DMS153 (cell line): ENCODE data around the gene FUS.
"Not testable (repeated sequence)": the region's sequence is repeated elsewhere in the genome, so short reads cannot be mapped to it uniquely, and the experiment has no call there.

Source experiments
- DNase-seq: peaks from one replicate; lab custom pipeline; 2025; lab: John Stamatoyannopoulos, UW

Gene FUS

DNA sequence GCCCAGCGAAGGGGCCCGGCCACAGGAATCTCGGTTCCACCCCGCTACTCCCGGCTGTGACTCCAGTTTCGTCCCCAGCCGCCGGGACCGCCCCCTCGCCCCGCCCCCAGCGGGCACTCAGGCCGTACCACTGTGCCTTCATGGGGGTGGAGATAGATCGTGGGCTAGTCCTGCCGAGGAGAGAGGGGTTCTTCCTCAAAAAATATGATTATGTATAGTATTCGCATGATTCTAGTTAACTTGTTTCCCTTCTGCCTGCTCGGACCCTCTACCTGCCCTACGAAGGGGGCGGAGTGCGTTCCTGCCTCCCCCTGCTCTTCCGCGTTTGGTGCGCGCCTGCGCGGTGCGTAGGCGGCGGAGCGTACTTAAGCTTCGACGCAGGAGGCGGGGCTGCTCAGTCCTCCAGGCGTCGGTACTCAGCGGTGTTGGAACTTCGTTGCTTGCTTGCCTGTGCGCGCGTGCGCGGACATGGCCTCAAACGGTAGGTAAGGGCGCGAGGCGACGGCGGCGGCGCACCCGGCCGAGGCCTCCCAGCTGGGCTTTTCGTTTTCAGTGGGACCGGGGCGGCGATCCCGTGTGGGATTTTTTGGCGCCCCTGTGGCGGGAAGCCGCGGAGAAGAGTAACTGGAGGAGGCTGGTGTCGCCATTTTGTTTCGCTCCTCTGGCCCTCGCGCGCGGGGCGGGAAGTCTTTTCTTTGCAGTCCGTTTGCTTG is at the start of gene FUS:
FUS (plus strand) TSS at position 393 of the 713 bp plus-strand sequence; CDS start at position 469, 76 bp downstream.
- DNase-seq, result peak; percentile 58

GRCh38 chr16:31130336-31130891 is 49.5 kb upstream of the FUS start:
- no peak for DNase-seq

DNA sequence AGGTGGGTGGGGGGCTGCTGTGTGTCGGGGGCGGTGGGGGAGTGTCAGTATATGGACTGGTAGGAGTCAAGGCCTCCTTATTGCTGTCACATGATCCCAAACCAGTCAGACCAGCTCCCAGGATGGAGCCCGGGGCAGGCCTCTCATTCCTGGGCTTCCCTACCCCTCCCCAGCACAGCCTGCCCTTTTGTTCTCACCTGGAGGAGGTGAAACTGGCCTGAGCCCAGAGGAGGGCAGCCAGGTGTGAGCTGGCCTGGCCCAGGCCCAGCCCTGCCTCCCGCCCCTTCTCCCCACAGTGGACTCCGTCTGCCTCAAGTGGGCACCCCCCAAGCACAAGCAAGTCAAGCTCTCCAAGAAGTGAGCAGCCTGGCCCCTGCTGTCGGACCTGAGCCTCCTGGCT is 49.0 kb upstream of the FUS start:
- DNase-seq, result peak; percentile 24

DNA sequence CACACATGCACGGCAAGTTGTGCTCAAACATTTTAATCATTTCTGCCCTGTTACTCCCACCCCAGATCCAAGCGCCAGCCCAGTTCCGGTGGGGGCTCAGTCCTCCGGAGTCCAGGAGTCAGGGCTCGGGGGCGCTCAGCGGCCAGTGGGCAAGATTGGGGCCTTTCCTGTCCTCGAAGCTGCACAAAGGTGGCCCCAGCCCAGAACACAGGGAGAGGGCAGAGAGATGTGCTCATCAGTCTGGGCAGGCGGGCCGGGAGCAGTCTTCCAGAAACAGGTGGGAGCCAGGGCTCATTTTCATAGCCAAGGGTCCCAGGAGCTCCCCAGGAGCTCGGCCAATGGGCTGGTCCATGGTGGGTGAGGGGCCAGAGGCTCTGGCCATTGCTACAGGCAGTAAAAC is 48.5 kb upstream of the FUS start:
- DNase-seq, result no peak

DNA sequence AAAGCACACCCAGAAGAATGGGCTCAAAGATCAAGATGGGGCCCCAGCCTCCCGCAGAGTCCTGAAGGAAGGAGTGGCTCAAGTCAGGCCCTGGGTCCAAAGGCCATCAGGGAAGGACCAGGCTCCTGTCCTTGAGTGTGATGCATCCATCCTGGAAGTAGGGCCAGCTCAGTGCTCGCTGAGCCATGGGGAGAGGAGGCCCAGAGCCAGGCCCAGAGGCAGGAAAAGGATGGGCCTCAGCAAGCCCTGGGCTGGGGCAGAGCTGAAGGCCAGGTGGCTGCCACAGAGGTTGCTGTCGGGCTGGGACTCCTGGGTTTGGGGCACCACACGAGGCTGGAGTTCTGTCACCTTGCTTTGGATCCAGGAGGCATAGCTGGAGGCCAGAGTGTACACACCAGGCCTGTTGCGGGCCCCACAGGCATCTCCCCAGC is 48.1 kb upstream of the FUS start:
- no peak for DNase-seq

DNA sequence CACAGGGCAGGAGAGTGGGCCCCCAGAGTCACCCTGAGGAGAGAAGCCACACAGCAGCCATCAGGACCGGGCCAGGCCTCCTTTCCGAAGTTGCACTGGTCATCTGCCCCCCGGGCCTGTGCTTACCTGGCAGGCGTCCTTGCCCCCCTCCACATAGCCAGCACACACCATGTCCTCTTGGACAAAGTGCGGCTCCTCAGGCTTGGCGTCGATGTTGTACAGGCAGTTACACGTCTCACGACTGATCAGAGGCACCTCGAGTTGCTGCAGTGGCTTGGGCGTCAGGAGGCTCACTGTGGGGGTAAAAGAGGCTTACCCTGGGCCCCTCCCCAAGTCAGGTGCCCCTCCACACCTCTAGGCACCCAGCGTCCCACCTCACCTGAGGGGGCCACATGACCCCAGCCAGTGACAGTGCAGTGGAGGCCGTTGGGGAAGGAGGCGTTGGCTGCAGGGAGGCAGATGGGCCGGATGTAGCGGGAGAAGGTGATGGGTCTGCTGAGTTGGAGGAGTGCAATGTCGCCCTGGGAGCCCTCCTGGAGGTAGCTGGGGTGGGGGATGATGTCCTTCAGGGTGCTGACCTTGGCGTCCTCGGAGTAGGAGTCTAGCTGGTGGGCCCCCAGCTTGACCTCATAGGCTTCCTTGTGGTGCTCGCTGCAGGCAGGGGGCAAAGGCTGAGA is 47.5 kb upstream of the FUS start:
- no peak for DNase-seq

DNA sequence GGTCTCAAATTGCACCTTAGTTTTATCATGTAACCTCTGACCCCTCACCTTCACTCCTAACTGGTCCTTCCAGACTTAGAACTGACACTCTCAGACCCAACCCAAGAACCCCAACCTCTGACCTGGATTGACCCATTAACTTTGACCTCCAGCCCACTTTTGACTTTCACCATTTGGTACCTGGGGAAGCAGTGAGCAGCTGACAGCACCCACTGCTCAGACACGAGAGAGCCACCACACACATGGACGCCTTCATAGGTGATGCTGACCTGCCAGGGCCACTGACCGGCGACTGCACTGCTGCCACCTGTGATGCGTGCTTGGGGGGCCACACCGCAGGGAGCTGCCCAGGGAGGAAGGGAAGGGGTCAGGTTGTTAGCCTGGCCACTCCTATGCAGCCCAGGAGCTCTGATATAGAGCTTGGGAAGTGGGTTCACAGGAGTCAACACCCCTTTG is 46.9 kb upstream of the FUS start:
- DNase-seq, result no peak

DNA sequence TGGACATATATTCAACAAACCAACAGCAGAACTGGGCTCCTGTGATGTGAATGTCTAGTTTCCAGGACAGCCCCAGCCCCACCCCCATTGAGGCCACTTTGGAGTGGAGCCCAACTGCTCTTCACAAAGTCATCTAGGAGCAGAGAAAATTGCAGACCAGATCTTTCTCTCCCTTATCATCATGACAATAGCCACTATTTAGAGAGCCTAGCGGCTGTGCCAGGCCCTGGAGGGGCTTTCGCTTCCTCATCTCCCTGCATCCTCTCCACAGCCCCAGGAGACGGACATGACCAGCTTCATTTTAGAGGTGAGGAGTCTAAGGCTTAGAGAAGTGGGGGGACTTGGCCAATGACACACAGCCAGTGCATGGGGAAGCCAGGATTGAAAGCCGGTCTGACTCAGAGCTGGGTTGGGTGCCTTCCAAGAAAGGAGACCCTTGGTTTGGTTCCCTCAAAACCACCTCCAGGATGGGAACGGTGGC is 45.8 kb upstream of the FUS start:
- DNase-seq, result no peak

- DNase-seq, result peak; percentile 37
Observed at GRCh38 chr16:31134625-31135534, 45.1 kb upstream of the FUS start.

DNA sequence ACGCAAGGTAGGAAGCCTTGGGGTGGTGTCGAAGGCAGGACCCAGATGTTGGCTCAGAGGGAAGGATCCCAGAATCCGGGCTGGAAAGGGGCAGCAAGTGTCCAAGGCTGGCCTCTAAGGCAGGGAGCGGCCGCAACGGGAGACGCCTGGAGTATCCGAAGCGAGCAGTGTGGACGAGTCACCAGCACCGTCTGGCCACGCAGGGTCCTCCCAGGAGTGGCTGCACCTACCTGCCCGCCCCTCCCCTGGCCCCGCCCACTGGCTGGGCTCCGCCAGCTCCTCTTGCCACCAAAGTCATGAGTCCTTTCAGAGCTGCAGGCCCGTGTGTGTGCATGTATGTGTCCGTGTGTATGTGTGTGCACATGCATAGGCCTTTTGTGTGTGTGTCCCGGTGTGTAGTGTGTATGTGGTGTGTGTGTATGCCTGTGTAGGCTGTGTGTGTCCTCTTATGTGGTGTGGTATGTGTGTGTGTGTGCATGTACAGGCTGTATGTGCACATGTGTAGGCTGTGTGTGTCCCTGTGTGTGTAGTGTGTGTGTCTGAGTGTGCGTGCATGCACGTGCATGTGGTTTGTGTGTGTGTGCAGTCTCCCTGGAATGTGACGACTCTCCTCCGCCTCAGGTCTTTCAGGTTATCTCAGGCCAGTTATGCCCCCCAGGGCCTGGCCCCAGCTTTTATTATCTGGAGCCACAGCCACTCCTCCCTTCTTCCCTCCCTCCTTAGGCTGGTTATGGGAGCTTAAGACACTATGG is 44.2 kb upstream of the FUS start, which contains the start of gene PRSS8:
PRSS8 (minus strand) TSS at position 193 of the 752 bp plus-strand sequence. CDS start 229 bp downstream, outside the sequence.
- DNase-seq, result peak; percentile 39

- DNase-seq, result no peak
Observed at GRCh38 chr16:31136287-31136662, 43.7 kb upstream of the FUS start.

GRCh38 chr16:31136822-31137499 is 43.0 kb upstream of the FUS start:
- DNase-seq, result not testable (repeated sequence)

- DNase-seq, result no peak
Observed at GRCh38 chr16:31138621-31139578, 41.0 kb upstream of the FUS start.

DNA sequence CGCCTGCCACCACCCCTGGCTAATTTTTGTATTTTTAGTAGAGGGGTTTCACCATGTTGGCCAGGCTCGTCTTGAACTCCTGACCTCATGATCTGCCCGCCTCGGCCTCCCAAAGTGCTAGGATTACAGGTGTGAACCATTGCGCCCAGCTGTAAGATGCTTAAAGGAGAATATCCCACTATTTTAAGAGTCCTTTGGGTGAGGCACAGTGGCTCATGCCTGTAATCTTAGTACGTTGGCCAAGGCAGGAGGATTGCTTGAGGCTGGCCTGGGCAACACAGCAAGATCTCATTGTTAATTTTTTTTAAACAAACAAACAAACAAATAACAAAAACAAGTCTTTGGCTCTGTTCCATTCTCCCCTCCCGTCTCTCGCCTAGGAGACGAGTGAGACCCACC is 38.9 kb upstream of the FUS start:
- not testable (repeated sequence) for DNase-seq

DNA sequence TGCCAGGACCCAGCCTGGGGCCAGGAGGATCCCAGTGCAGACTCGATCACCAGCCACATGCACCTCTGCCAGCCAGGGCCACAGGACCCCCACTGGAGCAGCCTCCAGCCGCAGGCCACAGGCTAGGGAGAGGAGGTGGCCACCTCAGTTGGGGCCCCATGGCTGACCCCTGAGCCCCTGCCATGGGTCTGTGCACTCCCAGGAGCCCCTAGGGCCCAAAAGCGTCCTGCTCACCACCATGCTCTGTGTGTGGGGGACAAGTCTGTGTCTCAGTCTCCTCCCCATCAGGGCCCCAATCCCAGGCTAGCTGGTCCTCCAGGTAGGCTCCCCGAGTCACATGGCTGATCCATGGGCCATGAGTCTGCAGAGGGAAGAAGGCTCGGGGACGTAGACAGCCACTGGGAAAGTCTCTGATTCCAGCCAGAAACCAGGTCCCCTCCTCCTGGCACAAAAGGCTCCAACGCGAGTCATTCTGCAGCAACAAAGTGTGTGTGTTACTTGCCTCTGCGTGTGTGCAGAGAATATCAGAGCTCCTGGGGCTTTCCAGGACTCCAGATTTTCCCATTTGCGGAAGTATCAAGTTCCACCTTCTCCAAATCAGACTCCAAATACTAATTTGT is 38.3 kb upstream of the FUS start:
- no peak for DNase-seq

DNA sequence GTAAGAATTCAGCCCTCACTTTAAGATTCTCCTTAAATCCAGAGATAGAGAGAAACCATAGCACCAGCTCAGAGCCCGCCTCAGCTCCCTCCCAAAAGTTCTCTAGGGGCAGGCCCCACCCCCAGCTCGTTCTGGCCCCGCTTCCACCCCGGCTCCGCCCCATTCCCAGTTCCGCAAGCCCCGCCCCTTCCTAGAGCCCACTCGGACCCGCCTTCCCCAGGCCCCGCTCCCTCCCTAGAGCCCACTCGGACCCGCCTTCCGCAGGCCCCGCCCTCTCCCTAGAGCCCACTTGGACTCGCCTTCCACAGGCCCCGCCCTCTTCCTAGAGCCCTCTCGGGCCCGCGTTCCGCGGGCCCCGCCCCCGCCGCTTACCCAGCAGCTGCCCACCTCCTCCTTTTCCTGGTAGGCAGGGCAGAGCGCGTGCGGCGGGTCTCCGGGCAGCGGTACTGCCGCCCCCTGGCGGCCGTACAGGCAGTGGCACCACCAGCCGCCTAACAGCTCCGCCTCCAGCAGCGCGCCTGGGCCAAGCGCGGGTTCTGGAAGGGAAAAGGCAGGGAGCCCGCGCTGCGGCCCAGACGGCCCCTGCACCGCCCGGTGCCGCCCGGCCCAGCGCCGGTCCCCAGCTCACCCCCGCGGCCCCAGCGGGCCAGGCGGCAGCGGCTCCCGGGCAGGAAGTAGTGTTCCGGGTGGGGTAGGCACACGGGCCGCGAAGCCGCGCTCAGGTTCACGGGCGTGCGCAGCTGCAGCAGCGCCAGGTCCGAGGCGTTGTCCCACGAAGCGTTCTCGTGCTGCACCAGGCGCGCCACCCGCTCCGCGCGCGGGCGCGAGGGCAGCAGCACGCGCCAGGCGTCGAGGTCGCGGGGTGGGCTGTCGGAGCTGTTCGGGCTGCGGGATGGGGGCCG is 37.6 kb upstream of the FUS start:
- DNase-seq, result peak; percentile 97

GRCh38 chr16:31143011-31143693 is 36.8 kb upstream of the FUS start:
- no peak for DNase-seq
